GM10266 (cell line): ENCODE results near the gene HEPACAM2.

ENCODE experiments used
- DNase-seq: peaks from one replicate; pipeline ENCODE4 v3.0.0; 2012; ENCODE audit errors: extremely low spot score
- CTCF ChIP-seq: IDR thresholded peaks from 2 replicates; pipeline ENCODE4 v1.5.1; 2012; ENCODE audit warnings: mild to moderate bottlenecking, low read depth; ENCODE audit not compliant: control insufficient read depth, insufficient read depth; ENCODE audit errors: missing control alignments

Gene HEPACAM2

GRCh38 chr7:93164766-93165165 lies 61.5 kb downstream of the HEPACAM2 start:
- DNase-seq, result no peak
- TF ChIP-seq CTCF, result no peak

GRCh38 chr7:93161181-93161762 lies 65.0 kb downstream of the HEPACAM2 start:
- DNase-seq, result no peak
- no peak for TF ChIP-seq CTCF

GRCh38 chr7:93160410-93160809 lies 65.9 kb downstream of the HEPACAM2 start:
- TF ChIP-seq CTCF, result no peak
- DNase-seq, result no peak

- no peak for TF ChIP-seq CTCF
- DNase-seq, result no peak
Observed at GRCh38 chr7:93159490-93159889, 66.8 kb downstream of the HEPACAM2 start.

- no peak for DNase-seq
- TF ChIP-seq CTCF, result no peak
Observed at GRCh38 chr7:93156884-93157283, 69.4 kb downstream of the HEPACAM2 start.

- no peak for TF ChIP-seq CTCF
- DNase-seq, result no peak
Observed at GRCh38 chr7:93150200-93150835, 76.0 kb downstream of the HEPACAM2 start.

GRCh38 chr7:93148727-93149126 lies 77.5 kb downstream of the HEPACAM2 start:
- TF ChIP-seq CTCF, result no peak
- DNase-seq, result no peak
